Activated CD4-positive, alpha-beta T cell treated with anti-CD3 and anti-CD28 coated beads for 36 hours (primary cell): ENCODE measurements around the gene CD244. TPM values are rescaled to one million over a fixed set of nuclear protein-coding genes. Genes with fewer than 3 reads are reported as not detected.
"Not testable (repeated sequence)": the region's sequence is repeated elsewhere in the genome, so short reads cannot be mapped to it uniquely, and the experiment has no call there.

Experiments
- ATAC-seq: fragments of 200-7000 bp; cut with Tn5 transposase; one replicate; pipeline ENCODE4 v1.10.0; 2021; ENCODE audit warnings: mild to moderate bottlenecking, moderate library complexity
- CTCF ChIA-PET: fragments of 350-600 bp; sonication (Branson Sonifier 250); formaldehyde crosslinking; loops from one replicate; lab custom pipeline; 2021; ENCODE audit warnings: antibody characterized with exemption; lab: Charles Lee
- POLR2A ChIA-PET: fragments of 350-600 bp; sonication (Branson Sonifier 250); formaldehyde crosslinking; loops from one replicate; lab custom pipeline; 2021; ENCODE audit warnings: antibody characterized with exemption, inconsistent platforms; lab: Charles Lee
- DNase-seq: peaks from one replicate; pipeline ENCODE4 v3.0.0-alpha.2; 2020
- H3K27ac Mint-ChIP-seq: one replicate; pipeline ENCODE4 v1.8.0; 2021; ENCODE audit warnings: mixed read lengths
- H3K27me3 Mint-ChIP-seq: one replicate; pipeline ENCODE4 v1.8.0; 2021; ENCODE audit warnings: mixed read lengths
- H3K36me3 Mint-ChIP-seq: one replicate; pipeline ENCODE4 v1.8.0; 2021; ENCODE audit warnings: low read depth, mixed read lengths
- H3K4me1 Mint-ChIP-seq: one replicate; pipeline ENCODE4 v1.8.0; 2021; ENCODE audit warnings: mixed read lengths
- H3K4me3 Mint-ChIP-seq: one replicate; pipeline ENCODE4 v1.8.0; 2021; ENCODE audit warnings: mild to moderate bottlenecking, moderate library complexity, mixed read lengths
- H3K9me3 Mint-ChIP-seq: one replicate; pipeline ENCODE4 v1.8.0; 2021; ENCODE audit warnings: low read depth, mixed read lengths
- intact Hi-C, 2 experiments: fragments of 100-400 bp; cut with DNase I in 1 of 2; cut with micrococcal nuclease in 1 of 2; formaldehyde crosslinking; loops; one replicate each; pipeline versions ENCODE4 v1.14.2 to v1.15.1; 2022 to 2024; cut with DNase I, micrococcal nuclease
- total RNA-seq, 2 experiments: library from RNA; stranded (reverse); gene quantifications; one replicate each; pipeline ENCODE4 v1.2.3, GENCODE V29; 2021

The CD244 gene
- total RNA-seq, 2 experiments from 2014 or later, result 0.14 to 0.25 TPM

DNA sequence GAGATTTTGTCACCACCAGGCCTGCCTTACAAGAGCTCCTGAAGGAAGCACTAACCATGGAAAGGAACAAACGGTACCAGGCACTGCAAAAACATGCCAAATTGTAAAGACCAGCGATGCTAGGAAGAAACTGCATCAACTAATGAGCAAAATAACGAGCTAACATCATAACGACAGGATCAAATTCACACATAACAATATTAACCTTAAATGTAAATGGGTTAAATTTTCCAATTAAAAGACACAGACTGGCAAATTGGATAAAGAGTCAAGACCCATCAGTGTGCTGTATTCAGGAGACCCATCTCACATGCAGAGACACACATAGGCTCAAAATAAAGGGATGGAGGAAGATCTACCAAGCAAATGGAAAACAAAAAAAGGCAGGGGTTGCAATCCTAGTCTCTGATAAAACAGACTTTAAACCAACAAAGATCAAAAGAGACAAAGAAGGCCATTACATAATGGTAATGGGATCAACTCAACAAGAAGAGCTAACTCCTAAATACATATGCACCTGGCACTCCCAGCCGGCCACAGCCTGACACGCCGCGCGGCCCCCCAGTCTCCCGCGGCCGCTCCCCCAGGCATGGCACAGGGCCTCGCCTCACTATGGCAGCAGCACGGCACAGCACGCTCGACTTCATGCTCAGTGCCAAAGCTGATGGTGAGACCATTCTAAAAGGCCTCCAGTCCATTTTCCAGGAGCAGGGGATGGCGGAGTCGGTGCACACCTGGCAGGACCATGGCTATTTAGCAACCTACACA, 31.9 kb upstream of the CD244 start:
- POLR2A ChIA-PET, H3K4me1 Mint-ChIP-seq, DNase-seq, ATAC-seq, H3K9me3 Mint-ChIP-seq, H3K4me3 Mint-ChIP-seq, H3K36me3 Mint-ChIP-seq, H3K27ac Mint-ChIP-seq: not testable (repeated sequence)
- CTCF ChIA-PET, result interaction anchor here (0.7 to 1.4 kb wide), 2 partner anchors 10 to 57 kb away, joined by 3 to 8 read pairs; partner anchors contain the start of gene ITLN1
- peaks cover 12% of the 10 kb centered on the region for H3K27me3 Mint-ChIP-seq
- intact Hi-C loops, result loop anchor here in 1 of 2 experiments (5.0 kb wide), 1 partner anchor 38 kb away; no protein-coding TSS in a partner anchor

DNA sequence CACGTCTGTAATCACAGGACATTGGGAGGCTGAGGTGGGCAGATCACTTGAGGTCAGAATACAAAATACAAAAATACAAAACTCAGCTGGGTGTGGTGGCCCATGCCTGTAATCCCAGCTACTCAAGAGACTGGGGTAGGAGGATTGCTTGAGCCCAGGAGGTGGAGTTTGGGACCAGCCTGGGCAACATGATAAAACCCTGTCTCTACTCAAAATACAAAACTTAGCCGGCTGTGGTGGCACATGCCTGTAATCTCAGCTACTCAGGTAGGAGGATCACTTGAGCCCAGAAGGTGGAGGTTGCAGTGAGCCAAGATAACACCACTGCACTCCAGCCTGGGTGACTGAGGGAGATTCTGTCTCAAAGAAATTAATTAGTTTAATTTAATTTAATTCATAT, 28.8 kb upstream of the CD244 start:
- no peak overlapping the region for H3K27ac Mint-ChIP-seq
- ChIA-PET CTCF (interaction anchor here (1.0 kb wide), 1 partner anchor 36 kb away, joined by 3 read pairs; no protein-coding TSS in a partner anchor), POLR2A (no interaction called here)

DNA sequence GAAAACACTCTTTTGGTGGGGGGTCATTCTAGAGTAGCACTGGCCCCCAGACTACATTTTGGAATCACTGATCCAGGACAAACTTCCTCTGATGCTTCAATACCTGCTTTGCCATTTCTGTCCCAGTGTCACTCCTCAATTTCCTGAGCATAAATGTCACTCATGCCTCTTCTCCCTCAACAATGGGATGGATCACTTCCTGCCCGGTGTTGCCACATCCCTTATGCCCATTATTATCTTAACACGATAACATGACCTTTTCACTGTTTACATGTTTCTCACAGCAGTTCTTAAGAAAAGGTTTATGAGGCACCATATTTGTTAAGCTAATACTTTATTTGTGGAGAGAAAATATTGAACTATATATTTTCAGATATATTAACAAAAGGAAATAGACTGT, 26.2 kb upstream of the CD244 start:
- ChIA-PET CTCF (interaction anchor here (1.5 to 1.7 kb wide), 2 partner anchors 63 to 120 kb away, joined by 4 to 10 read pairs; no protein-coding TSS in a partner anchor), POLR2A (interaction anchor here (0.6 kb wide), 1 partner anchor 507 kb away, joined by 3 read pairs; no protein-coding TSS in a partner anchor)
- peaks cover 4% of the 10 kb centered on the region for H3K27me3 Mint-ChIP-seq
- peaks cover 10% of the 10 kb centered on the region for H3K4me1 Mint-ChIP-seq
- ATAC-seq, result no peak
- DNase-seq, result no peak
- peaks cover 1% of the 10 kb centered on the region for H3K9me3 Mint-ChIP-seq
- no peaks in the 10 kb centered on the region for H3K36me3 Mint-ChIP-seq
- no peak overlapping the region for H3K27ac Mint-ChIP-seq
- no peak overlapping the region for H3K4me3 Mint-ChIP-seq
- intact Hi-C loops, result no loop called here

More for the DNA sequence above, 28.8 kb upstream of the CD244 start:
- H3K4me1 Mint-ChIP-seq, result no peaks in the 10 kb centered on the region
- intact Hi-C loops, result loop anchor here in 1 of 2 experiments (5.0 kb wide), 1 partner anchor 41 kb away; no protein-coding TSS in a partner anchor
- H3K27me3 Mint-ChIP-seq, result peaks cover 8% of the 10 kb centered on the region
- DNase-seq, result no peak
- no peak overlapping the region for H3K4me3 Mint-ChIP-seq
- no peak for ATAC-seq
- H3K36me3 Mint-ChIP-seq, result no peaks in the 10 kb centered on the region
- H3K9me3 Mint-ChIP-seq, result peaks cover 5% of the 10 kb centered on the region

DNA sequence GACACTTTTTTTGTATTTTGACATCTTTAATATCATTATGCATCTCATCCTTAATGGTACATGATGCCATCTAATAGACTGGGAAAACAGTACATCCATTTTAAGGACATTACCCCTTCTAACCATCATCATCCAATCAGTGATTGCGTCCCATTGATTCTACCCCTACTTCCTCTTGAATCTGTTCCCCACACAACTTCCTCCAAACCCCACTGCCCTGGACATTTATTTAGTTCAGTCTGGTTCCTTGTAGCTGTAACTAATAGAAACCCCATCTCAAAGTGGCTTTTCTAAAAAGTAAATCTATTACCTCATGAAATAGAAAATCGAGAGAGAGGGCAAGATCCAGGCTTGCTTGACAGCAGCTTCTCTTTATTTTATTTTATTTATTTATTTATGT, 24.4 kb upstream of the CD244 start:
- Mint-ChIP-seq H3K27me3 (peaks cover 4% of the 10 kb centered on the region), H3K9me3 (no peaks in the 10 kb centered on the region), H3K27ac (no peak overlapping the region), H3K4me3 (no peak overlapping the region), H3K36me3 (no peaks in the 10 kb centered on the region), H3K4me1 (peaks cover 10% of the 10 kb centered on the region)
- intact Hi-C loops, result no loop called here
- CTCF ChIA-PET, result interaction anchor here (0.7 to 4.7 kb wide), 6 partner anchors 13 to 160 kb away, joined by 3 to 79 read pairs (median 4); no protein-coding TSS in a partner anchor
- POLR2A ChIA-PET, result no interaction called here
- DNase-seq (no peak), ATAC-seq (no peak)

DNA sequence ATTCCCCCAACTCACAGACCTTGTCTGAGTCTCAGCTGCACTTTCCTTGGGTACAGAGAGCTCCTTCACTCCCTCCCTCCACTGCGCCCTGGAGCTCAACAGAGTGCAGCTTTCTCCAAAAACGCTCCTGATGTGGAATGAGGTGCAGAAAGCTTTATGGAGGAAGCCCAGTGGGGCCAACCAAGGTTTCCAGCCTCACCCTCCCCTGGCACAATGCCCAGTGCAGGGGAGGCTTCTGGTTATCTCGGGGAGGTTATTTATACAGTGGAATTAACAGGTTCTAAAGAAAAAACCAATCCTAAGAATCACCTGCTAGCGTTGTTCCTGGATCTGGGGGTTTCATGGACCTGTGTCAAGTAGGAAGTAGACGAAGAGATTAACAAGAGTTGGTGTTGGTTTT, 22.4 kb upstream of the CD244 start, which contains the start of gene ITLN1:
ITLN1 (minus strand) TSS at position 139 of the 400 bp plus-strand sequence. CDS start 303 bp downstream, outside the sequence.
- H3K27me3 Mint-ChIP-seq, result peaks cover 2% of the 10 kb centered on the region
- H3K27ac Mint-ChIP-seq, result no peak within 1 kb of the TSS
- CTCF ChIA-PET, result interaction anchor here (0.6 to 4.7 kb wide), 28 partner anchors 9 to 209 kb away, joined by 3 to 79 read pairs (median 6); partner anchors contain the start of genes CD244 and ITLN2
- H3K4me3 Mint-ChIP-seq, result no peak within 1 kb of the TSS
- H3K9me3 Mint-ChIP-seq, result no peaks in the 10 kb centered on the region
- H3K4me1 Mint-ChIP-seq, result peaks cover 10% of the 10 kb centered on the region
- ATAC-seq (peak; percentile 42), DNase-seq (no peak)
- H3K36me3 Mint-ChIP-seq, result no peaks in the 10 kb centered on the region
- intact Hi-C loops, result loop anchor here in 1 of 2 experiments (2.0 kb wide), 2 partner anchors 50 to 158 kb away; no protein-coding TSS in a partner anchor
- POLR2A ChIA-PET, result interaction anchor here (1.1 kb wide), 1 partner anchor 108 kb away, joined by 5 read pairs; no protein-coding TSS in a partner anchor

DNA sequence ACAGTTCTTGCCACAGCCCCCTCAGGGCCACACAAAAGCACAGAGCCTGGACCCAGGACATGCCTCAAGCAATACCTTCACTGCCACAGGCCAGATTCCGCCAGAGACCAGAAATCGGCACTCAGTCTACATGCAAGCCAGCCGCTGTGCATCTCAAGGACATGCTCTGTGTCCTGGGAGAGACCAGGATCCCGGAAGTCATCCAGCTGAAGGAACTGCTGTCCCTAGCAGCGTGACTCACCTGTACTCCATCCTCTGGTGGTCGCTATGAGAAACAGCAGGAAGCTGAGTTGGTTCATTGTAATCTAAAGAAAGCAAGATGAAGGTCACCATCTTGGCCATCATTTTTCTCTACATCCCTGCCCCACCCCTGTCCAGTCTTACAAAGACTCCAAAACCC, 21.9 kb upstream of the CD244 start:
- CTCF ChIA-PET, result interaction anchor here (0.6 to 4.7 kb wide), 29 partner anchors 8 to 209 kb away, joined by 3 to 79 read pairs (median 5); partner anchors contain the start of genes CD244 and ITLN2

DNA sequence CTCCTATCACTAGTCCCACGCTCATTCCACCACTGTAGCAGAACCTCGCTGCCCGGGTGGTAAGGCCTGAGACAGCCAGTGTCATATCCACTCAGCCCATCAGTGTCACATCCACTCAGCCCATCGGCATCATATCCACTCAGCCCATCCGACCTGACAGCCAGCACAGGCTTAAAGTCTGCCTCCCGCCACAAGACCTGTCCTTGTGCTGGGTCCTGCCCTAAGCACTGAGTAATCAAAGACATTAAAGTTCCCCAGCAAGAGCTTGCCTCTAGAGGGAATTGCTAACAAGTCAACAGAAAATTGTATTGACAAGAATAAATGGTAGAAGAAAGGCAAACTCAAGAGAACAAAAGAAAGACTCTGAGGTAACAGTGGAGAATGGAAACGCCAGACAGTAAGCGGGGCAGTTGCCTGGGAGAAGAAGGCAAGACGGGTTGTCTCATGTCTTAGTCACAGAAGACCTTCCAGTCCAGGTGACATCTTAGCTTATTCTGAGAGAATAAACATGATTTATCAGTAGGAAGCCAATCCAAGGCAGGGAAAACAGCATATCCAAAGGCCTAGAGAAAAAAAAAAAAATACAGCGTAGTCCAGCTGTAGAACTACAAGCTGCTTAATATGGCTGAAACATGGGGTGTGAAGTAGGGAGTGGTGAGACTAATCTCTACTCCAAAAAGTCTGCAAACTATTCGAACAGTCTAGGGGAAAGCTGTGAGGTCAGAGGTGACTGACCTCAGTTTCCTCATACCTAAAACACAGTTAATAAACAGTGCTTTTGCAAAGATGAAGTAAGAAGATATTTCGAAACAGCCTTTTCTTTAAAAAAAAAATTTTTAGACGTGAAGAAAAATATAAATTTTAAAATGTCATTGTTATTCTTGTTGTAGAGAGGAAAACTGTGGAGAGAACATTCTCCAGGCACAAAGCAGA, 21.2 kb upstream of the CD244 start:
- peaks cover 2% of the 10 kb centered on the region for H3K27me3 Mint-ChIP-seq
- DNase-seq (no peak), ATAC-seq (no peak)
- intact Hi-C loops, result loop anchor here (1.0 to 2.0 kb wide), 4 partner anchors 49 to 203 kb away; no protein-coding TSS in a partner anchor
- no peak overlapping the region for H3K4me3 Mint-ChIP-seq
- H3K36me3 Mint-ChIP-seq, result no peaks in the 10 kb centered on the region
- CTCF ChIA-PET, result interaction anchor here (0.7 to 4.7 kb wide), 25 partner anchors 9 to 360 kb away, joined by 3 to 79 read pairs (median 6); partner anchors contain the start of genes CD244 and ITLN2
- POLR2A ChIA-PET, result interaction anchor here (1.1 kb wide), 1 partner anchor 107 kb away, joined by 5 read pairs; no protein-coding TSS in a partner anchor
- no peak overlapping the region for H3K27ac Mint-ChIP-seq
- H3K4me1 Mint-ChIP-seq, result peaks cover 13% of the 10 kb centered on the region
- no peaks in the 10 kb centered on the region for H3K9me3 Mint-ChIP-seq

More for the DNA sequence above, 21.9 kb upstream of the CD244 start:
- peaks cover 2% of the 10 kb centered on the region for H3K27me3 Mint-ChIP-seq
- H3K4me3 Mint-ChIP-seq, result no peak overlapping the region
- POLR2A ChIA-PET, result interaction anchor here (1.1 kb wide), 1 partner anchor 107 kb away, joined by 5 read pairs; no protein-coding TSS in a partner anchor
- no peak overlapping the region for H3K27ac Mint-ChIP-seq
- peaks cover 10% of the 10 kb centered on the region for H3K4me1 Mint-ChIP-seq
- intact Hi-C loops, result loop anchor here (1.0 to 2.0 kb wide), 4 partner anchors 49 to 203 kb away; no protein-coding TSS in a partner anchor
- ATAC-seq (peak; percentile 94), DNase-seq (peak; percentile 55)
- H3K9me3 Mint-ChIP-seq, result no peaks in the 10 kb centered on the region
- H3K36me3 Mint-ChIP-seq, result no peaks in the 10 kb centered on the region

DNA sequence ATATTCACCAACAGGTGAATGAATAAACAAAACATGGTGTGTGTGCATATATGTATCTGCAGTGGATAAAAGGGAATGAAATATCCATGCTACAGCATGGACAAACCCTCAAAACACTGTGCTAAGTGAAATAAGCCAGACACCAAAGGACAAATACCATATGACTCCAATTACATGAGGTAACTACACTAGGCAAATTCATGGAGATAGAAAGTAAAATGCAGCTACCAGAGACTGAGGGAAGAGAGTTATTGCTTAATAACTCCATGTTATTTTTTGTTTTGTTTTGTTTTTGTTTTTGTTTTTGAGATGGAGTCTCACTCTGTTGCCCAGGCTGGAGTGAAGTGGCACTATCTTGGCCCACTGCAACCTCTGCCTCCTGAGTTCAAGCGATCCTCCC, 19.9 kb upstream of the CD244 start:
- Mint-ChIP-seq H3K27ac (no peak overlapping the region), H3K36me3 (no peaks in the 10 kb centered on the region), H3K27me3 (peaks cover 2% of the 10 kb centered on the region), H3K4me1 (peaks cover 14% of the 10 kb centered on the region), H3K9me3 (no peaks in the 10 kb centered on the region), H3K4me3 (no peak overlapping the region)
- POLR2A ChIA-PET, result interaction anchor here (0.6 kb wide), 1 partner anchor 48 kb away, joined by 4 read pairs; no protein-coding TSS in a partner anchor
- CTCF ChIA-PET, result interaction anchor here (0.6 to 4.7 kb wide), 7 partner anchors 17 to 530 kb away, joined by 3 to 79 read pairs (median 3); partner anchors contain the start of gene ITLN2
- intact Hi-C loops, result no loop called here
- ATAC-seq (no peak), DNase-seq (no peak)

DNA sequence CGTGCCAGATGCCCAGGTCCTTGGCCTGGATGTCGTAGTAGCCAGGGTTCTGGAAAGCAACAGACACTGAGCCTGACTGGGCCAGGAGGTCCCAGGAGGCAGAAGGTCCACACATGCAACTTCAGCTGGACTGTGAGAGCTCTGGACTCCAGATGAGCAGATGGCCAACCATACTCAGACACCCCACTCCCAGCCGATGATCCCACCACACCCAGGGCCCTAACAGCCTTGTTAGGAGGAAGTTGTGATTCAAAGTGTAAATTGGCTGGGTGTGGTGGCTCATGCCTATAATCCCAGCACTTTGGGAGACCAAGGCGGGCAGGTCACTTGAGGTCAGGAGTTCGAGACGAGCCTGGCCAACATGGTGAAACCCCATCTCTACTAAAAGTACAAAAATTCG, 18.6 kb upstream of the CD244 start:
- H3K27ac Mint-ChIP-seq, ATAC-seq, POLR2A ChIA-PET, H3K9me3 Mint-ChIP-seq, H3K27me3 Mint-ChIP-seq, H3K4me3 Mint-ChIP-seq, DNase-seq, H3K36me3 Mint-ChIP-seq, intact Hi-C loops: not testable (repeated sequence)
- H3K4me1 Mint-ChIP-seq, result peaks cover 24% of the 10 kb centered on the region
- CTCF ChIA-PET, result interaction anchor here (1.2 to 2.5 kb wide), 3 partner anchors 46 to 113 kb away, joined by 4 to 9 read pairs (median 5); no protein-coding TSS in a partner anchor

DNA sequence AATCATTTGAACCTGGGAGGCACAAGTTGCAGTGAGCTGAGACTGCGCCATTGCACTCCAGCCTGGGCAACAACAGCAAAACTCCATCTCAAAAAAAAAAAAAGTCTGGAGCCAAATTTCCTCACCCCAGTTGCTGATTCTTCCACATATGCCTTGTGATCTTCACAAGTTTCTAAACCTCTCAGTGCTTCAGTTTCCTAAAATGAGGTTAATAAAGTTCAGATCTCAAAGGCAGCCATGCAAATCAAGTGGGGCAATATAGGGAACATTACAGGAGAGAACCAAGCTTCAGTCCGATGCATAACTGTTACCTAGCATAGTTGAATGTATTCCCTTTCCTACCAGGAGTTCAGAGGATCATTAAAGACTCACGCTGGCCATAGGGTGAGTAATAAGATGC, 17.5 kb upstream of the CD244 start:
- ATAC-seq (no peak), DNase-seq (no peak)
- ChIA-PET CTCF (interaction anchor here (0.7 to 2.5 kb wide), 5 partner anchors 18 to 112 kb away, joined by 3 to 11 read pairs (median 5); partner anchors contain the start of gene CD244), POLR2A (no interaction called here)
- intact Hi-C loops, result no loop called here
- Mint-ChIP-seq H3K9me3 (no peaks in the 10 kb centered on the region), H3K27me3 (no peaks in the 10 kb centered on the region), H3K4me3 (no peak overlapping the region), H3K36me3 (no peaks in the 10 kb centered on the region), H3K4me1 (peaks cover 26% of the 10 kb centered on the region), H3K27ac (no peak overlapping the region)
